Panc1 (cell line): ENCODE results near the gene S100A6.

Experiments used
- POLR2AphosphoS5 ChIP-seq: IDR thresholded peaks from 2 replicates; pipeline ENCODE4 v1.6.1; 2012; ENCODE audit warnings: mild to moderate bottlenecking, low read depth, low read length, moderate library complexity
- SIN3A ChIP-seq: IDR thresholded peaks from 2 replicates; pipeline ENCODE4 v1.6.1; 2012; ENCODE audit warnings: low read depth, mild to moderate bottlenecking, low read length, moderate library complexity, borderline replicate concordance; ENCODE audit not compliant: insufficient read depth
- TCF7L2 ChIP-seq: IDR thresholded peaks from 2 replicates; pipeline ENCODE4 v1.6.1; 2011; ENCODE audit warnings: mild to moderate bottlenecking, low read depth, low read length, inconsistent platforms
- TF ChIP-seq, protein P1 (sequence below): fragments of 450-650 bp; IDR thresholded peaks from 2 replicates; pipeline ENCODE4 v1.5.1; 2017; ENCODE audit warnings: mild to moderate bottlenecking
- TF ChIP-seq, protein P2 (sequence below), 2 experiments: IDR thresholded peaks; 2 replicates each; pipeline ENCODE4 v1.6.1; 2011 to 2012; ENCODE audit warnings: low read depth in 2 of 2, control low read depth in 1 of 2, low read length in 1 of 2, mild to moderate bottlenecking in 1 of 2, moderate library complexity in 1 of 2; ENCODE audit not compliant: insufficient read depth in 1 of 2

DNA sequence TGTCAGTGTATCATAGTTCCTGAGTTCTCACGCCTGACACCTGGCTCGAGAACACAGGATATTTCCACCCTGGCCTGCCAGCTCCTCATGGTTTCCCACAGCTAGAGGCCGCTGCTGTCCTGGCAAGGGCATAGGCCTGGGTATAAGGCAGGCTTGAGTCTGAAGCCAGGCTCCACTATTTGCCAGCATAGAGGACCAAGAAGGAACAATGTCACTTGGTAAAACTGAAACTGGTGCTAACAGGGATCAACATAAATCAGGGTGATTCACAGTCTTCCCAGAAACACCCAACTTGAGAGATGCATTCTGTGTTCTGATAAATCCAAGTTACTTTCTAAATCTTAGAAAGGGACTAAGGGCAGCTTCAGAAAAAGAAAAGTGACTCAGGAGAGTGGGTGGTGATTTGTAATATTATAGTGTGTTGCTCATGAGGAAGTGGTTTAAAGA, 36.8 kb upstream of the S100A6 start:
- TF ChIP-seq SIN3A, result no peak
- TF ChIP-seq, protein P1, sequence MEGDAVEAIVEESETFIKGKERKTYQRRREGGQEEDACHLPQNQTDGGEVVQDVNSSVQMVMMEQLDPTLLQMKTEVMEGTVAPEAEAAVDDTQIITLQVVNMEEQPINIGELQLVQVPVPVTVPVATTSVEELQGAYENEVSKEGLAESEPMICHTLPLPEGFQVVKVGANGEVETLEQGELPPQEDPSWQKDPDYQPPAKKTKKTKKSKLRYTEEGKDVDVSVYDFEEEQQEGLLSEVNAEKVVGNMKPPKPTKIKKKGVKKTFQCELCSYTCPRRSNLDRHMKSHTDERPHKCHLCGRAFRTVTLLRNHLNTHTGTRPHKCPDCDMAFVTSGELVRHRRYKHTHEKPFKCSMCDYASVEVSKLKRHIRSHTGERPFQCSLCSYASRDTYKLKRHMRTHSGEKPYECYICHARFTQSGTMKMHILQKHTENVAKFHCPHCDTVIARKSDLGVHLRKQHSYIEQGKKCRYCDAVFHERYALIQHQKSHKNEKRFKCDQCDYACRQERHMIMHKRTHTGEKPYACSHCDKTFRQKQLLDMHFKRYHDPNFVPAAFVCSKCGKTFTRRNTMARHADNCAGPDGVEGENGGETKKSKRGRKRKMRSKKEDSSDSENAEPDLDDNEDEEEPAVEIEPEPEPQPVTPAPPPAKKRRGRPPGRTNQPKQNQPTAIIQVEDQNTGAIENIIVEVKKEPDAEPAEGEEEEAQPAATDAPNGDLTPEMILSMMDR, result peak; percentile 97
- no peak; the same call in 1 of the 2 replicates for TF ChIP-seq POLR2AphosphoS5
- no peak for TF ChIP-seq TCF7L2
- TF ChIP-seq, protein P2, sequence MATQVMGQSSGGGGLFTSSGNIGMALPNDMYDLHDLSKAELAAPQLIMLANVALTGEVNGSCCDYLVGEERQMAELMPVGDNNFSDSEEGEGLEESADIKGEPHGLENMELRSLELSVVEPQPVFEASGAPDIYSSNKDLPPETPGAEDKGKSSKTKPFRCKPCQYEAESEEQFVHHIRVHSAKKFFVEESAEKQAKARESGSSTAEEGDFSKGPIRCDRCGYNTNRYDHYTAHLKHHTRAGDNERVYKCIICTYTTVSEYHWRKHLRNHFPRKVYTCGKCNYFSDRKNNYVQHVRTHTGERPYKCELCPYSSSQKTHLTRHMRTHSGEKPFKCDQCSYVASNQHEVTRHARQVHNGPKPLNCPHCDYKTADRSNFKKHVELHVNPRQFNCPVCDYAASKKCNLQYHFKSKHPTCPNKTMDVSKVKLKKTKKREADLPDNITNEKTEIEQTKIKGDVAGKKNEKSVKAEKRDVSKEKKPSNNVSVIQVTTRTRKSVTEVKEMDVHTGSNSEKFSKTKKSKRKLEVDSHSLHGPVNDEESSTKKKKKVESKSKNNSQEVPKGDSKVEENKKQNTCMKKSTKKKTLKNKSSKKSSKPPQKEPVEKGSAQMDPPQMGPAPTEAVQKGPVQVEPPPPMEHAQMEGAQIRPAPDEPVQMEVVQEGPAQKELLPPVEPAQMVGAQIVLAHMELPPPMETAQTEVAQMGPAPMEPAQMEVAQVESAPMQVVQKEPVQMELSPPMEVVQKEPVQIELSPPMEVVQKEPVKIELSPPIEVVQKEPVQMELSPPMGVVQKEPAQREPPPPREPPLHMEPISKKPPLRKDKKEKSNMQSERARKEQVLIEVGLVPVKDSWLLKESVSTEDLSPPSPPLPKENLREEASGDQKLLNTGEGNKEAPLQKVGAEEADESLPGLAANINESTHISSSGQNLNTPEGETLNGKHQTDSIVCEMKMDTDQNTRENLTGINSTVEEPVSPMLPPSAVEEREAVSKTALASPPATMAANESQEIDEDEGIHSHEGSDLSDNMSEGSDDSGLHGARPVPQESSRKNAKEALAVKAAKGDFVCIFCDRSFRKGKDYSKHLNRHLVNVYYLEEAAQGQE (IDR thresholded peaks at IDR 0.05; ENCODE audit: insufficient read depth in 1 of 2, low read depth in 2 of 2, low read length in 1 of 2), result 0 out of 4 replicates have a peak, but pooled peaks of 1 of the 2 experiments have one; percentile 17
